ENCODE measurements around the gene PPP1R18.

DNA sequence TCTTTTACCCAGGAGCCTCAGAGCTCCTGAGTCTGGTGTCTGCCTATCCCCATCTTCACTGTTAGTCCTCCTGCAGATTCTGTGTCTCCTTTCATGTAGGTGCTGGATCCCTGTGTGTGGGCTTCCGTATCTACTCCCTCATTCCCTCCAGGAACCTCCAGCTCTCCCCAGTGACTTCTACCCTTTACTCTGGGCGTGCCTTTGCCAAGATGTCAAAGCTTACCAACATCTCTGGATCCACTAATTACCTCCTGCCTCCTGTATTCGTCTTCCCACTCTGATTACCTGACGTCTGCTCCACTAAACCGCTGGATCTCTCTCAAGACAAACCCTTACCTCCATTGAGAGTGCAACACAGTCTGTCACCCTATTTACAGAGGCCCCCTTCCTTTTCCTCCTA is 41.7 kb downstream of the PPP1R18 start:
- TF ChIP-seq, protein P1, sequence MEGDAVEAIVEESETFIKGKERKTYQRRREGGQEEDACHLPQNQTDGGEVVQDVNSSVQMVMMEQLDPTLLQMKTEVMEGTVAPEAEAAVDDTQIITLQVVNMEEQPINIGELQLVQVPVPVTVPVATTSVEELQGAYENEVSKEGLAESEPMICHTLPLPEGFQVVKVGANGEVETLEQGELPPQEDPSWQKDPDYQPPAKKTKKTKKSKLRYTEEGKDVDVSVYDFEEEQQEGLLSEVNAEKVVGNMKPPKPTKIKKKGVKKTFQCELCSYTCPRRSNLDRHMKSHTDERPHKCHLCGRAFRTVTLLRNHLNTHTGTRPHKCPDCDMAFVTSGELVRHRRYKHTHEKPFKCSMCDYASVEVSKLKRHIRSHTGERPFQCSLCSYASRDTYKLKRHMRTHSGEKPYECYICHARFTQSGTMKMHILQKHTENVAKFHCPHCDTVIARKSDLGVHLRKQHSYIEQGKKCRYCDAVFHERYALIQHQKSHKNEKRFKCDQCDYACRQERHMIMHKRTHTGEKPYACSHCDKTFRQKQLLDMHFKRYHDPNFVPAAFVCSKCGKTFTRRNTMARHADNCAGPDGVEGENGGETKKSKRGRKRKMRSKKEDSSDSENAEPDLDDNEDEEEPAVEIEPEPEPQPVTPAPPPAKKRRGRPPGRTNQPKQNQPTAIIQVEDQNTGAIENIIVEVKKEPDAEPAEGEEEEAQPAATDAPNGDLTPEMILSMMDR (IDR thresholded peaks at IDR 0.05) = no peak
- TF ChIP-seq POLR2A (IDR thresholded peaks at IDR 0.05) = no peak

All from body of pancreas (tissue), 4 donors.